Uterus (tissue), 2 donors: ENCODE data around the gene FGFR2.

Experiments used
- CTCF ChIP-seq, 4 experiments: fragments of 200-600 bp in 2 of 4; fragments of 450-650 bp in 2 of 4; sonication (generic) in 2 of 4; IDR thresholded peaks; one replicate each; pipeline ENCODE4 v1.5.1; 2016 to 2019; ENCODE audit warnings: antibody characterized with exemption in 4 of 4, mild to moderate bottlenecking in 2 of 4, moderate library complexity in 1 of 4
- POLR2A ChIP-seq, 2 donors: fragments of 450-650 bp; IDR thresholded peaks; one replicate each; pipeline ENCODE4 v1.6.1; 2016; ENCODE audit warnings: antibody characterized with exemption in 2 of 2, mild to moderate bottlenecking in 1 of 2, moderate library complexity in 1 of 2

GRCh38 chr10:121572859-121573537, 25.2 kb downstream of the FGFR2 start:
- TF ChIP-seq CTCF (IDR thresholded peaks at IDR 0.05) = no peak
- TF ChIP-seq POLR2A (IDR thresholded peaks at IDR 0.05) = no peak
